ENCODE measurements around the gene ASPSCR1.

ASPSCR1 gene

DNA sequence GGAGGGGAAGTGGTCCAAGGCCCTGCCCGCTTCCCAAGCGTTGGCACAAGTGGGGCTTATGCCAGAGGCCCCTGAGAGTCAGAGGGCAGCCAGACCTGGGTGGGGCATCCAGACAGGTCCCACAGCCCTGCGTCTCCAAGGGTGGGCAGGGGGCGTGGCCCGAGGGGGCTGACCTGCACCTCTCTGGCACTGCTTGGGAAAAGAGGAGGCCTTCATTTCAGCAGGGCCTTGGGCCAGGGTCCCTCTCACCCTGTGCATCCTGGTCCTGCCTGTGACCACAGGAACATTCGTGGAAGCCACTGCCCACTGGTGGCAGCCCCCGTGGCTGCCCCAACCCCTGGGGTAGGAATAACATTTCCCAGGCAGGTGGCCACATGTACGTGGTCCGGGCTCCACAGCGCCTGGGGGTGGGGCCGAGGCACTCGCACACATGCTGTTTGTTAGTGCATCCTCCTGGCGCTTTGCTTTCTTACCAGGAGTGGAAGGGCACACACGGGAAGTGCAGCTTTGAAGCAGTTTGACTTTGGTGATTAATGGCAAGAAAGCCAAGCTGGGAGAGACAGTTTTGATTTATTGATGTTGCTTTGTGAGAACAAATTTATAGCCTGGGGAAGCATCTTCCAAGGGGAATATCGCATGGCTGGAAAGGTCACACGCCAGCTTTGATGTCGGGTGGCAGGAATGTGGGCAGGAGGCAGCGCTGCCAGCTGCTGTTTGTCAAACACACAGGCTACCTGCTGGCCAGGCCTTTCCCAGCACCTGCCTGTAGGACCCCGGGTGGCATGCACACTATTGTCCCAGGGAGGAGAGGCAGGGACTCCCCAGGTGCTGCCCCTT, 40.9 kb downstream of the ASPSCR1 start:
- FAIRE-seq: no peak
- TF ChIP-seq PAX5 (IDR thresholded peaks at IDR 0.05; ENCODE audit: insufficient read depth, low read length, severe bottlenecking) (no peak), POLR2AphosphoS5 (IDR thresholded peaks at IDR 0.05; ENCODE audit: low read depth, low read length) (no peak), TAF1 (IDR thresholded peaks at IDR 0.05; ENCODE audit: low read depth, low read length) (no peak), POLR2A (IDR thresholded peaks at IDR 0.05; ENCODE audit: low read depth, low read length) (no peak), POU2F2 (IDR thresholded peaks at IDR 0.05; ENCODE audit: low read depth, low read length) (no peak), SPI1 (IDR thresholded peaks at IDR 0.05; ENCODE audit: low read depth, low read length) (no peak)
- DNase-seq (ENCODE audit: insufficient read length, low spot score): no peak

DNA sequence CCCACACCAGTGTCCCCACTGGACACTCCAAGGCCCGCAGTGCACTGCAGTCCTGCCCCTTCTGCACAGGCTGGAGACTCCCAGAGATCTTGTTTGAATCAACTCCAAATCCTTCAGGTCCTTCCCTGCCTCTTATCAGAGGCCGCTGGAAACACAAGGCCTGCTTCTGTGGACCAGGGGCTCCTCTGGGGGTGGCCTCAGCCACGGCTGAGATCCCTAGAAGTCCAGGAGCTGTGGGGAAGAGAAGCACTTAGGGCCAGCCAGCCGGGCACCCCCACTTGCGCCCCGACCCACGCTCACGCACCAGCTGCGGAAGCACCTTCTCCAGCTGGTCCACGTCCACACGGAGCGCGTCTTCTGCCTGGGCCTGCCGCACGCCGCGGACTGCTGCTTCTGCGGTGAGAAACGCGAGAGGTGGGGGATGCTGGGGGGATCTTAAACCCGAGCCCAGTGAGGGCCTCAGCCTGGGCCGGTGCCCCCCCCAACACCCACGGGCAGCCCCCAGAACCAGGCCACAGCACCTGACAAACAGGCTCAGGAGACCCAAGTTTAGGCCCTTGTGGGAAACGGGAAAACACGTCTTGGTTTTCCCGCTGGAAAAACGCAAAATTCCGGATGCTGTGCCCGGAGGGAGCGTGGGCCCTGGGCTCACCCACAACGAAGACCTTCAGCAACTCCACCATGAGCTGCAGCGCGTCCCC, 41.7 kb downstream of the ASPSCR1 start:
- FAIRE-seq: no peak
- no peak for DNase-seq (ENCODE audit: insufficient read length, low spot score)
- TF ChIP-seq TAF1 (IDR thresholded peaks at IDR 0.05; ENCODE audit: low read depth, low read length): no peak
- TF ChIP-seq PAX5 (IDR thresholded peaks at IDR 0.05; ENCODE audit: insufficient read depth, low read length, severe bottlenecking): no peak
- TF ChIP-seq POLR2A (IDR thresholded peaks at IDR 0.05; ENCODE audit: low read depth, low read length): no peak
- TF ChIP-seq POU2F2 (IDR thresholded peaks at IDR 0.05; ENCODE audit: low read depth, low read length): no peak
- TF ChIP-seq POLR2AphosphoS5 (IDR thresholded peaks at IDR 0.05; ENCODE audit: low read depth, low read length): no peak
- TF ChIP-seq SPI1 (IDR thresholded peaks at IDR 0.05; ENCODE audit: low read depth, low read length): no peak

DNA sequence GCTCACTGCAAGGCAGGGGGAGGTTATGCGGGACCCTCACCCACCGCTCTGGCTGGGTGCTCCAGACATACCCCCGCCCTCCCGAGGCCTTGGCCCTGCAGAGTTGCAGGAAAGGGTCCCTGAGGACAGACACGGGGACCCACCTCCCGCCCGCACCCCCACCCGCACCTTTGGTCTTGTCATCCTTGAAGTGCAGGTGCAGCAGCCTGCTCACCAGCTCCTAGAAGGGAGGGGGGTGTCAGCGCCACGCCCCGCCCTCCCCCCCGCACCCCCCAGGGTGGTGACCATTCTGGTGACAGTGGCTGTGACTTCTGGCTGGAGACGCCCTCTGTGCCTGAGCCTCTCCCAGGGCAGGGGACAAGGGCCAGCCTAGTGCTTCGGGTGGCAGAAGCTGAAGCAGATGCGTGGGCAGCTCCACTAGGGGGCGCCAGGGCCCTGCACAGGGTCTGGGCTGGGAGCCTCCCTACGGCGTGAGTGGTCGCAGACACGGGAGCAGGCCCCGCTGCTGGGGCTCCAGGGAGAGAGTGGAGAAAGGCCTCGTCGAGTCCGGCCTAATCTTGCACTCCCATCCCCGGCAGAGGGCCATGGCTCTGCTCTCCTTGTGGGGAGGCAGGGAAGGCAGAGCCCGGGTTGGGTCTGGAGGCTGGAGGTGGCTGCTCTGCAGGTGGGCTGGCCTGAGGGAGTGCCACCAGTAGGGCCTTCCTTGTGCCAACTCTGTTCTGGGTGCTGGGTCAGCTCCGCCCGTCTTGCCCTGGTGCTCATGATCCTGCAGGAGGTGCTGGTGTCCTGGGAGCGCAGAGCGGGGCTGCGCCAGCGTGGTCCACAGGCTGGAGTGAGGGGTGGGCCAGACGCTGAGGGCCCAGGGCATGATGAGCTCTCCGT, 42.5 kb downstream of the ASPSCR1 start:
- TF ChIP-seq SPI1 (IDR thresholded peaks at IDR 0.05; ENCODE audit: low read depth, low read length): no peak
- FAIRE-seq: peak; percentile 80
- DNase-seq (ENCODE audit: insufficient read length, low spot score): peak; percentile 85

DNA sequence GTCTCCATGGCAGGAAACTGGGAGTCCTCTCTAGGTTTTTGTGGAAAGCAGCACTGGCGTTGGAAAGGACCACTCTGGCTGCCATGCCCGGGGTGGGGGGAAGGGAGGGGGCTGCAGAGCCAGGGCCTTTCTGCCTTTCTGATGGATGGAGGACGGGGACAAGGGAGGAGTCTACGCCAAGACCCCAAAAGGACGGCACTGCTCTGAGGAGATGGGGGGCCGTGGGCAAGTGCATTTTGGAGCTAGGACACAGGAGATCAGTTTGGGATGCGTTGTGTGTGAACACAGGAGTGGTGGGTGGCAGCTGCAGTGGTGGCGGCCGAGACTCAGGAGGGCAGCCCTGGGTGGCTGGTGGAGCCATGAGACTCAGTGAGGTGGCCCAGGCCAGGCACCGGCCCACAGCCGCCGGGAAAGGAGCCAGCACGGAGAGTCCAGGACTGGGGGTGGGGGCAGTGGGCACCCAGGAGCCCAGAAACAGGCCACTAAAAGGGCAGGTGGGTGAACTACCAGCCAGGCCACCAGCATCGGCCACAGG, 43.2 kb downstream of the ASPSCR1 start:
- DNase-seq (ENCODE audit: insufficient read length, low spot score): no peak
- no peak for FAIRE-seq
- TF ChIP-seq PAX5 (IDR thresholded peaks at IDR 0.05; ENCODE audit: insufficient read depth, low read length, severe bottlenecking) (no peak), POLR2AphosphoS5 (IDR thresholded peaks at IDR 0.05; ENCODE audit: low read depth, low read length) (no peak), SPI1 (IDR thresholded peaks at IDR 0.05; ENCODE audit: low read depth, low read length) (no peak), TAF1 (IDR thresholded peaks at IDR 0.05; ENCODE audit: low read depth, low read length) (no peak), POLR2A (IDR thresholded peaks at IDR 0.05; ENCODE audit: low read depth, low read length) (no peak), POU2F2 (IDR thresholded peaks at IDR 0.05; ENCODE audit: low read depth, low read length) (no peak)

DNA sequence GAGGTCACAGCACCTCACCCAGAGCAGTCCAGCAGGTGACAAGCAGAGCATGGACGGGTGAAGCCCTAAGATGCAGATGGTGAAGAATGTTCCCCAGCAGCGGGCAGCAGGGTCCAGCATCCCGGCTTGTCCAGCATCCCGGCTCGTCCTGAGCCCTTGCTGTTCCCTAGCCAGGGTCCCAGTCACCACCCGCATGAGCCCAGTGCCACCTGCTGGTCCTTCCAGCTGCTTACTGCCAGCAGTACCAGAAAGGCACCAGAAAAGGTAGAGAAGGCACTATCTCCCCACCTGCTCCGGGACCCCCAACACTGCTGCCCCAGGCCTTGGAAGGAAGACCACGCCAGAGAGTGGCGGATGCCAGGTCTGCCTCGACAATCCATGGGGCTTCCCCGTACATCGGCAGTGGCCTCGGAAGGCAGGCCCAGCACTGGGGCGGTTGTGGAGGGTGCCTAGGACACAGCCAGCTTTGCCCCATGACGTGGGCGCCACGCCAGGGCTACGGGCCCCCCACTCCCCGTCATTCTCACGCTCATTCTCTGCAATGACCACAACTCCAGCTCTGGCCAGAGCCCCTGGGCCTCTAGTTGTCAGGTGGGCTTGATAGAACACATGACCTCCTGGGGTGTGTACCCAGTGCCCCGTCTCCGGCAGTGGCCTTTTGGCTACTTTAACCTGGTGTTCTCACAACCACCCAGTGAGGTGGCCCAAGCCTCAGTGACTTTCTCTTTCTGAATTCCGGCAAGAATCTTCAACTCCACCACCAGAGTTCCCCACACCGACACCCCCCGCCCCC, 43.9 kb downstream of the ASPSCR1 start:
- TF ChIP-seq SPI1 (IDR thresholded peaks at IDR 0.05; ENCODE audit: low read depth, low read length) (no peak), POLR2A (IDR thresholded peaks at IDR 0.05; ENCODE audit: low read depth, low read length) (no peak), TAF1 (IDR thresholded peaks at IDR 0.05; ENCODE audit: low read depth, low read length) (no peak), PAX5 (IDR thresholded peaks at IDR 0.05; ENCODE audit: insufficient read depth, low read length, severe bottlenecking) (no peak), POLR2AphosphoS5 (IDR thresholded peaks at IDR 0.05; ENCODE audit: low read depth, low read length) (no peak), POU2F2 (IDR thresholded peaks at IDR 0.05; ENCODE audit: low read depth, low read length) (no peak)
- peak; percentile 91 for FAIRE-seq
- DNase-seq (ENCODE audit: insufficient read length, low spot score): no peak

DNA sequence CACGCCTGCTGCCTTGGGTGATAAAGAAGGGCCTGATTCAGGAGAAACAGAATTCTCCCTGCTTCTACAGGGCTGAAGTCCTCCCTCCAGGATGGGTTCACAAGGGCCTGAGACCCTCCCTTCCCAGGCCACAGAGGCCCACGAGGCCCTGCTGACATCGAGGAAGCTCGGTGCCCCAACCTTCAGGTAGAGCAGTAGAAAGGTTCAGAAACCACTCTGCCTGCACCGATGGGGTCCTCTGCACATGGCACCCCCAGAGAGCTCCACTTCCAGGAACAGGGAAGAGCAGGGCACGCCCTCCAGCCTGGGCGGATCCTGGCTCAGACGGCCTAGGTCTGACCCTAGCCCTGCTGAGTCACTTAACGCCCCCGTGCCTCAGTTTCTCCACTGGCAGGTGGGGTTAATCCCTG, 44.5 kb downstream of the ASPSCR1 start:
- DNase-seq (ENCODE audit: insufficient read length, low spot score) (no peak), FAIRE-seq (peak; percentile 76)
- TF ChIP-seq TAF1 (IDR thresholded peaks at IDR 0.05; ENCODE audit: low read depth, low read length) (no peak), PAX5 (IDR thresholded peaks at IDR 0.05; ENCODE audit: insufficient read depth, low read length, severe bottlenecking) (no peak), POLR2AphosphoS5 (IDR thresholded peaks at IDR 0.05; ENCODE audit: low read depth, low read length) (no peak), SPI1 (IDR thresholded peaks at IDR 0.05; ENCODE audit: low read depth, low read length) (no peak), POU2F2 (IDR thresholded peaks at IDR 0.05; ENCODE audit: low read depth, low read length) (no peak), POLR2A (IDR thresholded peaks at IDR 0.05; ENCODE audit: low read depth, low read length) (no peak)

DNA sequence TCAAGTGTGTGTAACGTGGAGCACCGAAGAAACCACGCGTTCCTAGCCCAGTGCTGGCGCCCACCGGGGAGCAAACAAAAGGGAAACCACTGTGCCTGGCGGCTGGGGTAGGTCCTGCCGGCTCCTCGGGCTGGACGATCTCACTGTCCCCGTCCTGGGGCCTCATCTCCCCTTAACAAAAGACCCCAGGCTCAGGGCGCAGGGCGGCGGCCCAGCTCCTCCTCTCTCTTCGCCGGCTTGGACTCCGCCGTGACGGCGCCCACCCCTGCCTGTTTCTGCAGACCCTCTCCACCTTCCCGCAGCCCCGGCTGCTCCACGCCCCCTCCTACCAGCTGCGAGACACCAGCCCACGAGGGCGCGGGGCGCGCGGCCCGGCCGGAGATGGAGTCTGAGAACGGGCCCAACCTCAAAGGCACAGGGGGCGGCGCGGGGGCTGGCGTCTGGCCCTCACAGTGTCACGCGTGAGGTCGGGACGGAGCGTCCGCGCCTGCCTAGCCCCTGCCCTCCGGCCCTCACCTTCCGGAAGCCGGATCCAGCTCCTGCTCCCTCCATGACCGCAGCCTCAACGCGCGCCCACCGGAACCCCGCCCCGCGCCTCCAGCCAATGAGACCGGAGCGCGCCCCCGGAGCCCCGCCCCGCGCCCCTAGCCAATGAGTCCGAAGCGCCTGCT, 45.0 kb downstream of the ASPSCR1 start, which contains the start of gene CENPX:
CENPX (minus strand) TSS at position 569 of the 671 bp plus-strand sequence; CDS start at position 552, 17 bp downstream.
- DNase-seq (ENCODE audit: insufficient read length, low spot score): no peak
- TF ChIP-seq POU2F2 (IDR thresholded peaks at IDR 0.05; ENCODE audit: low read depth, low read length) (no peak), POLR2AphosphoS5 (IDR thresholded peaks at IDR 0.05; ENCODE audit: low read depth, low read length) (no peak), PAX5 (IDR thresholded peaks at IDR 0.05; ENCODE audit: insufficient read depth, low read length, severe bottlenecking) (no peak), SPI1 (IDR thresholded peaks at IDR 0.05; ENCODE audit: low read depth, low read length) (no peak), POLR2A (IDR thresholded peaks at IDR 0.05; ENCODE audit: low read depth, low read length) (no peak), TAF1 (IDR thresholded peaks at IDR 0.05; ENCODE audit: low read depth, low read length) (no peak; the same call in 1 of the 2 replicates)
- no peak for FAIRE-seq

Data from GM12891 (cell line).